GM23338 (cell line): ENCODE results near the gene PNLIPRP3.

ENCODE experiments used
- CREB1 ChIP-seq: fragments of 250-450 bp; sonication (Bioruptor Pico); IDR thresholded peaks from 2 replicates; pipeline ENCODE4 v1.5.0; 2020; ENCODE audit warnings: low read depth, mild to moderate bottlenecking, moderate library complexity
- EZH2 ChIP-seq: fragments of 200-600 bp; sonication (generic); IDR thresholded peaks from one replicate; pipeline ENCODE4 v1.8.0; 2017; ENCODE audit warnings: antibody characterized with exemption, mild to moderate bottlenecking, low read depth; ENCODE audit not compliant: unreplicated experiment
- EZH2phosphoT487 ChIP-seq: fragments of 200-600 bp; sonication (generic); IDR thresholded peaks from one replicate; pipeline ENCODE4 v1.8.1; 2018; ENCODE audit warnings: antibody characterized with exemption; ENCODE audit not compliant: unreplicated experiment
- JUNB ChIP-seq: IDR thresholded peaks from one replicate; pipeline ENCODE4 v1.6.1; 2016; ENCODE audit warnings: antibody characterized with exemption; ENCODE audit not compliant: unreplicated experiment
- NANOG ChIP-seq: IDR thresholded peaks from 2 replicates; pipeline ENCODE4 v1.6.1; 2016; ENCODE audit warnings: antibody characterized with exemption, borderline replicate concordance
- POLR2AphosphoS5 ChIP-seq: IDR thresholded peaks from 2 replicates; pipeline ENCODE4 v1.6.1; 2016; ENCODE audit warnings: antibody characterized with exemption, low read depth
- STAT1 ChIP-seq: IDR thresholded peaks from one replicate; pipeline ENCODE4 v1.6.1; 2016; ENCODE audit warnings: antibody characterized with exemption; ENCODE audit not compliant: unreplicated experiment
- ZNF114 ChIP-seq: fragments of 250-450 bp; sonication (Bioruptor Pico); IDR thresholded peaks from 2 replicates; pipeline ENCODE4 v1.5.0; 2020; ENCODE audit warnings: mild to moderate bottlenecking, moderate library complexity
- ZNF331 ChIP-seq: fragments of 250-450 bp; sonication (Bioruptor Pico); IDR thresholded peaks from 2 replicates; pipeline ENCODE4 v1.5.0; 2020; ENCODE audit warnings: low read depth, mild to moderate bottlenecking, moderate library complexity
- TF ChIP-seq, protein P1 (sequence below), 2 experiments: fragments of 200-600 bp in 1 of 2; sonication (generic) in 1 of 2; conservative IDR thresholded peaks; 2 replicates each; pipeline versions ENCODE4 v1.5.1 to v1.6.1; 2016 to 2017; ENCODE audit warnings: antibody characterized with exemption in 2 of 2, low read depth in 2 of 2, mild to moderate bottlenecking in 2 of 2, moderate library complexity in 1 of 2
- TF ChIP-seq, protein P2 (sequence below): IDR thresholded peaks from one replicate; pipeline ENCODE4 v1.6.1; 2018; ENCODE audit warnings: antibody characterized with exemption; ENCODE audit not compliant: unreplicated experiment
- TF ChIP-seq, protein P3 (sequence below): fragments of 250-450 bp; sonication (Bioruptor Pico); IDR thresholded peaks from 2 replicates; pipeline ENCODE4 v1.5.0; 2020; ENCODE audit warnings: mild to moderate bottlenecking, moderate library complexity
- TF ChIP-seq, protein P4 (sequence below): IDR thresholded peaks from 2 replicates; pipeline ENCODE4 v1.6.1; 2016; ENCODE audit warnings: antibody characterized with exemption

DNA sequence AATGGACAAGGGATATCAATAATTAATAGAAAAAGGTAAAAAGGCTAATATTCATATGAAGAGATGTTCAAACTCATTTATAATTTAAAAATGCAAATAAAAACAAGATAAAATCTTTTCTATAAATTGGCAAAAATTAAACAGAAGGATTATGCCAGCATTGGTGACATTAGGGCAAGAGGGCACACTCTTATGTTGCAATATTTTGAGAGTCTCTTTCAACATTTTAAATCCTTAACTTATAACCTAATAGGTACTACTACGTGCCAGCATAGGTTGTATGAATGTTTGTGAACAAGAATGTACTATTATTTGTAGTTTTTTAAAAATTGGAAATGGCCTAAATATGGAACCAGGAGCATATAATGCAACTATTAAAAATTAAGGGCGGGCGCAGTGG, 24.8 kb upstream of the PNLIPRP3 start:
- TF ChIP-seq, protein P1, sequence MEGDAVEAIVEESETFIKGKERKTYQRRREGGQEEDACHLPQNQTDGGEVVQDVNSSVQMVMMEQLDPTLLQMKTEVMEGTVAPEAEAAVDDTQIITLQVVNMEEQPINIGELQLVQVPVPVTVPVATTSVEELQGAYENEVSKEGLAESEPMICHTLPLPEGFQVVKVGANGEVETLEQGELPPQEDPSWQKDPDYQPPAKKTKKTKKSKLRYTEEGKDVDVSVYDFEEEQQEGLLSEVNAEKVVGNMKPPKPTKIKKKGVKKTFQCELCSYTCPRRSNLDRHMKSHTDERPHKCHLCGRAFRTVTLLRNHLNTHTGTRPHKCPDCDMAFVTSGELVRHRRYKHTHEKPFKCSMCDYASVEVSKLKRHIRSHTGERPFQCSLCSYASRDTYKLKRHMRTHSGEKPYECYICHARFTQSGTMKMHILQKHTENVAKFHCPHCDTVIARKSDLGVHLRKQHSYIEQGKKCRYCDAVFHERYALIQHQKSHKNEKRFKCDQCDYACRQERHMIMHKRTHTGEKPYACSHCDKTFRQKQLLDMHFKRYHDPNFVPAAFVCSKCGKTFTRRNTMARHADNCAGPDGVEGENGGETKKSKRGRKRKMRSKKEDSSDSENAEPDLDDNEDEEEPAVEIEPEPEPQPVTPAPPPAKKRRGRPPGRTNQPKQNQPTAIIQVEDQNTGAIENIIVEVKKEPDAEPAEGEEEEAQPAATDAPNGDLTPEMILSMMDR (conservative IDR thresholded peaks at IDR 0.05; ENCODE audit: low read depth in 2 of 2), result no peak
- no peak for TF ChIP-seq EZH2
- no peak for TF ChIP-seq POLR2AphosphoS5
- TF ChIP-seq, protein P2, sequence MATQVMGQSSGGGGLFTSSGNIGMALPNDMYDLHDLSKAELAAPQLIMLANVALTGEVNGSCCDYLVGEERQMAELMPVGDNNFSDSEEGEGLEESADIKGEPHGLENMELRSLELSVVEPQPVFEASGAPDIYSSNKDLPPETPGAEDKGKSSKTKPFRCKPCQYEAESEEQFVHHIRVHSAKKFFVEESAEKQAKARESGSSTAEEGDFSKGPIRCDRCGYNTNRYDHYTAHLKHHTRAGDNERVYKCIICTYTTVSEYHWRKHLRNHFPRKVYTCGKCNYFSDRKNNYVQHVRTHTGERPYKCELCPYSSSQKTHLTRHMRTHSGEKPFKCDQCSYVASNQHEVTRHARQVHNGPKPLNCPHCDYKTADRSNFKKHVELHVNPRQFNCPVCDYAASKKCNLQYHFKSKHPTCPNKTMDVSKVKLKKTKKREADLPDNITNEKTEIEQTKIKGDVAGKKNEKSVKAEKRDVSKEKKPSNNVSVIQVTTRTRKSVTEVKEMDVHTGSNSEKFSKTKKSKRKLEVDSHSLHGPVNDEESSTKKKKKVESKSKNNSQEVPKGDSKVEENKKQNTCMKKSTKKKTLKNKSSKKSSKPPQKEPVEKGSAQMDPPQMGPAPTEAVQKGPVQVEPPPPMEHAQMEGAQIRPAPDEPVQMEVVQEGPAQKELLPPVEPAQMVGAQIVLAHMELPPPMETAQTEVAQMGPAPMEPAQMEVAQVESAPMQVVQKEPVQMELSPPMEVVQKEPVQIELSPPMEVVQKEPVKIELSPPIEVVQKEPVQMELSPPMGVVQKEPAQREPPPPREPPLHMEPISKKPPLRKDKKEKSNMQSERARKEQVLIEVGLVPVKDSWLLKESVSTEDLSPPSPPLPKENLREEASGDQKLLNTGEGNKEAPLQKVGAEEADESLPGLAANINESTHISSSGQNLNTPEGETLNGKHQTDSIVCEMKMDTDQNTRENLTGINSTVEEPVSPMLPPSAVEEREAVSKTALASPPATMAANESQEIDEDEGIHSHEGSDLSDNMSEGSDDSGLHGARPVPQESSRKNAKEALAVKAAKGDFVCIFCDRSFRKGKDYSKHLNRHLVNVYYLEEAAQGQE, result no peak
- no peak for TF ChIP-seq JUNB
- TF ChIP-seq ZNF331, result no peak
- no peak for TF ChIP-seq EZH2phosphoT487
- TF ChIP-seq, protein P3, sequence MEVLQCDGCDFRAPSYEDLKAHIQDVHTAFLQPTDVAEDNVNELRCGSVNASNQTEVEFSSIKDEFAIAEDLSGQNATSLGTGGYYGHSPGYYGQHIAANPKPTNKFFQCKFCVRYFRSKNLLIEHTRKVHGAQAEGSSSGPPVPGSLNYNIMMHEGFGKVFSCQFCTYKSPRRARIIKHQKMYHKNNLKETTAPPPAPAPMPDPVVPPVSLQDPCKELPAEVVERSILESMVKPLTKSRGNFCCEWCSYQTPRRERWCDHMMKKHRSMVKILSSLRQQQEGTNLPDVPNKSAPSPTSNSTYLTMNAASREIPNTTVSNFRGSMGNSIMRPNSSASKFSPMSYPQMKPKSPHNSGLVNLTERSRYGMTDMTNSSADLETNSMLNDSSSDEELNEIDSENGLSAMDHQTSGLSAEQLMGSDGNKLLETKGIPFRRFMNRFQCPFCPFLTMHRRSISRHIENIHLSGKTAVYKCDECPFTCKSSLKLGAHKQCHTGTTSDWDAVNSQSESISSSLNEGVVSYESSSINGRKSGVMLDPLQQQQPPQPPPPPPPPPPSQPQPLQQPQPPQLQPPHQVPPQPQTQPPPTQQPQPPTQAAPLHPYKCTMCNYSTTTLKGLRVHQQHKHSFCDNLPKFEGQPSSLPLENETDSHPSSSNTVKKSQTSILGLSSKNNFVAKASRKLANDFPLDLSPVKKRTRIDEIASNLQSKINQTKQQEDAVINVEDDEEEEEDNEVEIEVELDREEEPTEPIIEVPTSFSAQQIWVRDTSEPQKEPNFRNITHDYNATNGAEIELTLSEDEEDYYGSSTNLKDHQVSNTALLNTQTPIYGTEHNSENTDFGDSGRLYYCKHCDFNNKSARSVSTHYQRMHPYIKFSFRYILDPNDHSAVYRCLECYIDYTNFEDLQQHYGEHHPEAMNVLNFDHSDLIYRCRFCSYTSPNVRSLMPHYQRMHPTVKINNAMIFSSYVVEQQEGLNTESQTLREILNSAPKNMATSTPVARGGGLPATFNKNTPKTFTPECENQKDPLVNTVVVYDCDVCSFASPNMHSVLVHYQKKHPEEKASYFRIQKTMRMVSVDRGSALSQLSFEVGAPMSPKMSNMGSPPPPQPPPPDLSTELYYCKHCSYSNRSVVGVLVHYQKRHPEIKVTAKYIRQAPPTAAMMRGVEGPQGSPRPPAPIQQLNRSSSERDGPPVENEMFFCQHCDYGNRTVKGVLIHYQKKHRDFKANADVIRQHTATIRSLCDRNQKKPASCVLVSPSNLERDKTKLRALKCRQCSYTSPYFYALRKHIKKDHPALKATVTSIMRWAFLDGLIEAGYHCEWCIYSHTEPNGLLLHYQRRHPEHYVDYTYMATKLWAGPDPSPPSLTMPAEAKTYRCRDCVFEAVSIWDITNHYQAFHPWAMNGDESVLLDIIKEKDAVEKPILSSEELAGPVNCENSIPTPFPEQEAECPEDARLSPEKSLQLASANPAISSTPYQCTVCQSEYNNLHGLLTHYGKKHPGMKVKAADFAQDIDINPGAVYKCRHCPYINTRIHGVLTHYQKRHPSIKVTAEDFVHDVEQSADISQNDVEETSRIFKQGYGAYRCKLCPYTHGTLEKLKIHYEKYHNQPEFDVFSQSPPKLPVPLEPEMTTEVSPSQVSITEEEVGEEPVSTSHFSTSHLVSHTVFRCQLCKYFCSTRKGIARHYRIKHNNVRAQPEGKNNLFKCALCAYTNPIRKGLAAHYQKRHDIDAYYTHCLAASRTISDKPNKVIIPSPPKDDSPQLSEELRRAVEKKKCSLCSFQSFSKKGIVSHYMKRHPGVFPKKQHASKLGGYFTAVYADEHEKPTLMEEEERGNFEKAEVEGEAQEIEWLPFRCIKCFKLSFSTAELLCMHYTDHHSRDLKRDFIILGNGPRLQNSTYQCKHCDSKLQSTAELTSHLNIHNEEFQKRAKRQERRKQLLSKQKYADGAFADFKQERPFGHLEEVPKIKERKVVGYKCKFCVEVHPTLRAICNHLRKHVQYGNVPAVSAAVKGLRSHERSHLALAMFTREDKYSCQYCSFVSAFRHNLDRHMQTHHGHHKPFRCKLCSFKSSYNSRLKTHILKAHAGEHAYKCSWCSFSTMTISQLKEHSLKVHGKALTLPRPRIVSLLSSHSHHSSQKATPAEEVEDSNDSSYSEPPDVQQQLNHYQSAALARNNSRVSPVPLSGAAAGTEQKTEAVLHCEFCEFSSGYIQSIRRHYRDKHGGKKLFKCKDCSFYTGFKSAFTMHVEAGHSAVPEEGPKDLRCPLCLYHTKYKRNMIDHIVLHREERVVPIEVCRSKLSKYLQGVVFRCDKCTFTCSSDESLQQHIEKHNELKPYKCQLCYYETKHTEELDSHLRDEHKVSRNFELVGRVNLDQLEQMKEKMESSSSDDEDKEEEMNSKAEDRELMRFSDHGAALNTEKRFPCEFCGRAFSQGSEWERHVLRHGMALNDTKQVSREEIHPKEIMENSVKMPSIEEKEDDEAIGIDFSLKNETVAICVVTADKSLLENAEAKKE (CRISPR knock-in tag), result no peak
- TF ChIP-seq, protein P4, sequence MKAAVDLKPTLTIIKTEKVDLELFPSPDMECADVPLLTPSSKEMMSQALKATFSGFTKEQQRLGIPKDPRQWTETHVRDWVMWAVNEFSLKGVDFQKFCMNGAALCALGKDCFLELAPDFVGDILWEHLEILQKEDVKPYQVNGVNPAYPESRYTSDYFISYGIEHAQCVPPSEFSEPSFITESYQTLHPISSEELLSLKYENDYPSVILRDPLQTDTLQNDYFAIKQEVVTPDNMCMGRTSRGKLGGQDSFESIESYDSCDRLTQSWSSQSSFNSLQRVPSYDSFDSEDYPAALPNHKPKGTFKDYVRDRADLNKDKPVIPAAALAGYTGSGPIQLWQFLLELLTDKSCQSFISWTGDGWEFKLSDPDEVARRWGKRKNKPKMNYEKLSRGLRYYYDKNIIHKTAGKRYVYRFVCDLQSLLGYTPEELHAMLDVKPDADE, result no peak
- no peak for TF ChIP-seq CREB1 (CRISPR knock-in tag)
- no peak for TF ChIP-seq ZNF114 (CRISPR knock-in tag)
- no peak for TF ChIP-seq NANOG
- no peak for TF ChIP-seq STAT1
